GM19324 (cell line): ENCODE measurements around the gene PATJ.

ENCODE experiments used
- ATAC-seq: cut with Tn5 transposase; IDR thresholded peaks from one replicate; pipeline ENCODE4 v1.9.1; 2021; ENCODE audit warnings: mild to moderate bottlenecking, moderate library complexity; ENCODE audit not compliant: unreplicated experiment, low FRiP score

The PATJ gene

DNA sequence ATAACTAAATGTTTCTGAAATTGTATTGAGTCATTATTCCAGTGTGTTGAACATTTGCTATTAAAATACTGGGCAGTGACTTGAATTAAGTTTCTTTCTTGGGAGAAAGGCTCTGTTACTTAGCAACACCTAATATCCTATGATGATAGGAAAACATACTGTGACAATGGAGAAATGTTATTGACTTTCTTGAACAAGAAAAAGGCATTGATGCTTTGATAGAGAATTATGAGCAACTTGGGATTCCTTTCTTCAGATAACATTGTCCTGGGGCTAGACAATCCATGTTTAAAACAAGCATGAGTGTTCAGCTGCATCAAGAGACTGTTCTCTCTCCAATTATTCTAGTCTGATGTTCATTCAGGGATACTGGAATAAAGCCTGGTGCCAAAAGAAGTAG, 236.5 kb downstream of the PATJ start:
- ATAC-seq: no peak

- no peak for ATAC-seq
Observed at GRCh38 chr1:61979729-61980128, 237.4 kb downstream of the PATJ start.

DNA sequence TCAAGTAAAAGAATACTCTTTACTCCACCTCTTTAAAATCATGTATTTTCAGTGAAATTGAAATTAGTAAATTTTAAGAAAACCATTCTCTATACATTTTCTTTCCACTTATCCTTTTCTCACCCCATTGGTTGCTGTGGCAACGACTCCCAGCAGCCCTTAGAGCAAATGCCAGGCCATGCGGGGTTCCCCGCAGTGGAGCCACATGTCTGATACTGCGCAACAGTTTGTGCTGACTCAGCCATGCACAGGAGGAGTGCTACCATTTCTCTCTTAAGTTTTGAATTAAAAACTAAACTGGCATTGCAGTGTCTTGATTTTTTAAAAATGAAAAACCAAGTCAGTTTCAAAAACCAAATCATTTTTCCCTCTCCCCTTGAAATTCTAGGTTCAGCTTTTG, 238.3 kb downstream of the PATJ start:
- no peak for ATAC-seq

DNA sequence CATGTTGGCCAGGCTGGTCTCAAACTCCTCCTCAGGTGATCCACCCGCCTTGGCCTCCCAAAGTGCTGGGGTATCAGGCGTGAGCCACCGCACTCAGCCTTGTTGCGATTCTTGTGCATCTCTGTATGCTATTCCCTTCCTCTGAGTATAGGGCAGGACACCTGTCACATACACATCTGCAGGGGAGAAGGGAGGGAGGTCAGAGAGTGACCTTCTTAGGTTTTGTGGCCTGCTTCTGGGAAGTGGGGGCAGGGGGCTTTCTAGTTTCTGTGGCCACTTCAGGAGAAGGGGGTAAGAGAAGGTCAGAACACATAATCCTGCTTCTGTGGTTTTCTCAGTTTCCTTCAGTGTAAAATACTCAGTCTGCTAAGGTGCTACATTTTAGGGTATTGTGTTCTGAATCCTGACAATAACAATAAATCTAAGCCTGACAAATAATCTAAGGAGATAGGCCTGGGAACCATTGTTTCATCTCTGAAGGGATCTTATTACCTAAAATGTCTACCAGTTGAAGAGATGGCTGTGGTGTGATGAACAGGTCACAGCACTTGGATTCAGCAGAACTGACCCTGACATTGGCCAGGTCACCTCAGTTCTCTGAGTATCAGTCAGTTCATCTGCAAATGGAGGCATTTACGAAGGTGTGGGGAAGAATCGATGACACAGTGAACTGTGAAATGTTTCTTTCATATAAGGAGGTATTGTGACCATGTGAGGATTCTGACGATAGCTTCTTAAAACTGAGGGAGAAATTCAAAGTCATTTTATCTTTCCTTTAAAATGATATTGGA, 239.8 kb downstream of the PATJ start:
- no peak for ATAC-seq

- ATAC-seq: no peak
Observed at GRCh38 chr1:61983236-61983635, 241.0 kb downstream of the PATJ start.

DNA sequence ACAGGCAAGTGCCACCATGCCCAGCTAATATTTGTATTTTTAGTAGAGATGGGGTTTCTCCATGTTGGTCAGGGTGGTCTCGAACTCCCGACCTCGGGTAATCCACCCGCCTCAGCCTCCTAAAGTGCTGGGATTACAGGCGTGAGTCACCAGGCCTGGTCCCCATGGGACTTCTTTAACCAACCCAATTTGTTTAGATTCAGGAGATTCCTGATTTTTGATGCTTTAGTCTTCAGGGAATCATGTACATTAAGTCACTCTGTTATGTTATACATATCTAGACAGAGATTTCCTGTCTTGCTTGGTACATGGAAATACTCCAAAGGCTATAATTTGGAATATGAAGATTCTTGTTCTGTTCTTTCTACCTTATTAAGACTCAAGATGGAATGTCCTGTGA, 250.0 kb downstream of the PATJ start:
- no peak for ATAC-seq

DNA sequence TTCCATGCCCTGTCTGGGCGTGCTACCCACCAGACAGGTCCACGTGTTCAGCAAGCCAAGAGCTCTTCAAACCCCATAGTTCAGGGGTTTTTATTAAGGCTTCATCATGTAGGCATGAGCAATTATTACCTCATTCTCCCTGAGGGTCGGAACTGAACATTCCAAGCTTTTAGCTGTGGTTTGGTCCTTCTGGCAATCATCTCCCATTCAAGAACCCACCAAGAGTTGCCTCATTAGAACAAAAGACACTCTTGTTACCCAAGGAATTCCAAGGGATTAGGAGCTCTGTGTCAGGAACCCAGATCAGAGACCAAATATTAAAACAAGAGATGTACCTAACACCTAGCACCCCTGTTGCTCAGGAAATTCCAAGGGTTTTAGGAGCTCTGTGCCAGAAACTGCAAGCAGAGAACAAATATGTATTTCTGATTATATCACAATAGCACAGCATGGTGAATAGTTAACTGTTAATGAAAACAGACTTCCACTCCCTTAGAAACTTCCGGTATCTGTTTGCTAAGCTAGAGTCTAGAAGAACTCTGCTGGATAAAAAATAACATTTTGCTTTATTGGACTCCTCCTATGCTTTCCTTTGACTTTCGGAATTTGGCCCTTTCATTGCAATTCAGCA, 251.2 kb downstream of the PATJ start:
- no peak for ATAC-seq

DNA sequence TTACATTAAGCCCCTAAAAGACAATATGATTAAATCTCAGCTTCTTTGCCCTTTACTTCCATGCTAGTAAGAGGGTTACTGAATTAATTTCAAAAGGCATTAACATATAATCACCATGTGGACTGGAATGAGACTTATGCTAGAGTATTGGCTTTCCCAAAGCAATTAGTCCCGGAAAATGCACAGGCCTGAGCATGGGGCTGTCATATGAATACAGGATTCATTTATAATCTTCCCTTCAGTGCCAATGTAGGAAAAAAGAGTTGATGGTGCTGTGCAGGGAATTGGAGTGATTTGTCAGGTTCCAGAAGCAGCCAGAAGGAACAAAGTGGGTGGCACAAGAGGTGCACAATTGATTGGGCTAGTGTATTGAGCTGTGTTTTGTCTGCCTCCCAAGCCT, 253.4 kb downstream of the PATJ start:
- ATAC-seq: no peak

DNA sequence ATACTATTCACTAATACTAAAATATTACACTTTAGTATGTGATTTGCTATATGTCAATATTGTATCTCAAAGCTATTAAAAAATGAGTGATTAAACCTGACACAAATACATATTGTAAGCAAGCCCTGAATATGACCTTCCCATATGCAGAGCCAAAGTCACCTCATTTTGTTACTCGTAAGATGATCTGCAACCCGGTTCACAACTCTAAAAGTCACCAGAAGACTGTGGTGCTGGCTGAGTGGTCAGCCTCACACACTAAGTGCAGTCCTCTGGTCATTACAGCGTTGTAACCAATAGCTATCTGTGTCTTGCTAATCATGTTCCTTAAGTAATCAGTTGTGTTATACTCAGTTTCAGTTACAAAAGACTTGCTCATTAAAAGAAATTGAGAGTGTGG, 254.8 kb downstream of the PATJ start:
- ATAC-seq: no peak

DNA sequence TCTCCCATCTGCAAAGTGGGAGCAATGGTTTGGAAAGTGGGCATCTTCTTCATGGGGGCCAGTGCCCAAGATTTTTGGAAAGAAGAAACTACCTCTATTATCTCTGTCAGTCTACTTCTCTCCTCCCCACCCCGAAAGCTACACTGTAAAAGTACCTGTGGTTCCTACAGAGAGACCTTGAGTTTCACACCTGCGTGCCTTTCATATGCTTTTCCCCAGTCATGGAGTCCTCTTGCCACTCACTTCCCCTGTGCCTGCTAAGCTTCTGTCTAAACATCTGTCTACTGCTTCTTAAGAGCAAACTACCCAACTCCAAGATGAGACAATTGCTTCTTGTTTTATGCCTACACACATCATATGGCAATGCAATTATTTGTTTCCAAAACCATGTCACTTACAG, 261.5 kb downstream of the PATJ start:
- no peak for ATAC-seq

DNA sequence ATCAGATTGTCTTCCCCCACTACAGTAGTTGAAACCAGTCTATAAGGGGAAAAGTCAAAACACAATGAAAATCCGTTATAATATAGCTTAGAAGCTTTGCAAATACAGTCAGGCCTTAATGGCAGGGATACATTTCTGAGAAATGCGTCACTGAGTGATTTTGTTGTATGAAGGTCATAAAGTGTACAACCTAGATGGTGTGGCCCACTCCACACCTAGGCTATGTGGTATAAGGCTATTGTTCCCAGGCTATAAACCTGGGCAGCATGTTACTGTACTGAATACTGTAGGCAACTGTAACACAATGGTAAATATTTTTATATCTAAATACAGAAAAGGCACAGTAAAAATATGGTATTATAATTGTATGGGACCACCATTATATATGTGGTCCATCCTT, 264.4 kb downstream of the PATJ start:
- ATAC-seq: no peak

GRCh38 chr1:62011006-62011405, 268.7 kb downstream of the PATJ start:
- ATAC-seq: no peak

- ATAC-seq: no peak
Observed at GRCh38 chr1:62012095-62012494, 269.8 kb downstream of the PATJ start.

GRCh38 chr1:62012836-62013235, 270.6 kb downstream of the PATJ start:
- no peak for ATAC-seq

- ATAC-seq: no peak
Observed at GRCh38 chr1:62013264-62013663, 271.0 kb downstream of the PATJ start.

DNA sequence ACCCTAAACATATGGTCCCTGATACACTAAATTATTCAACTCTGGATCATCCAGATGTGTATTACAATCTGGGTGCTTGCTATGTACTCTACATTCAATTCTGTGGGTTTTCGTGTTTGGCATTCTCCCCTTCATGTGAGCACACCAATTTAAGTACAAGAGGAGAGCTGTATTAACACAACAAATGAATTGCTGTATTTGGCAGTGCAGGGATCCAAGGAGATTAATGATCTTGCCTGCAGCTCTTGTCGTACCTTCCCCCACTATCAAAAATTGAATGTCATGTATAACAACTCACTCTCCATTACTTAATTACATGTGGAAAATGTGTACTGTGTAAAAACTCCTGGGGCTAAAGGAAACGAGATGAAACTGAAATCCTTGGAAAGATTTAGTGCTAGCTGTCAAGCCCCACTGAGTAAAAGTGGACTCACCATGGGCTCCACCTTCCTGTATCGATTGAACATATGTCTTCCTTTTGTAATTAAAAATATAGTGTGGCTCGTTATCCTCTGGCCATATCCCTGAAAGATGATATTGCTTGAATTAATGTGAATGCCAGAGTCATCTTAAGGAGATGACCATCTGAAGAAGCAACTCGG, 280.2 kb downstream of the PATJ start:
- ATAC-seq: no peak

- no peak for ATAC-seq
Observed at GRCh38 chr1:62024690-62025089, 282.4 kb downstream of the PATJ start.

- ATAC-seq: no peak
Observed at GRCh38 chr1:62025154-62025553, 282.9 kb downstream of the PATJ start.

GRCh38 chr1:62025892-62026291, 283.6 kb downstream of the PATJ start:
- no peak for ATAC-seq

GRCh38 chr1:62029704-62030103, 287.4 kb downstream of the PATJ start:
- no peak for ATAC-seq

DNA sequence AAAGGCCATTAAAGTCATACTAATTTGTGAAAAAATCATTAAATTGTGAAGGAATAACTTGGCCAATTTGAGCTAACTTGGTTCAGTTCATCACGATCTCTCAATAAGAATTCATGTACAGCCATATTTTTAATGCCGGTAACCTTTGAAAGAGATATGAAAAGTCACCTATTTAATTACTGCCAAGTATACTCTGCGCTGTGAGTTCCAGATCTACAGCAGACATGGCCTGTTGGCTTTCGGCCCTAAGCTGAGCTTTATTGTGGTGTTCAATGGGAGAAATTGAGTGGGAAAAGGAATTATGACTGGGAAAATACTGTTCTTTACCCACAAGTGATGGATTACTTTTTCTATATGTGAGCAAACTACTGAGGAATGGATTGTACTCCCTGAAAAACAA, 292.5 kb downstream of the PATJ start:
- no peak for ATAC-seq

GRCh38 chr1:62037274-62037673, 295.0 kb downstream of the PATJ start:
- ATAC-seq: no peak
